ENCODE measurements around the gene MFGE8.

DNA sequence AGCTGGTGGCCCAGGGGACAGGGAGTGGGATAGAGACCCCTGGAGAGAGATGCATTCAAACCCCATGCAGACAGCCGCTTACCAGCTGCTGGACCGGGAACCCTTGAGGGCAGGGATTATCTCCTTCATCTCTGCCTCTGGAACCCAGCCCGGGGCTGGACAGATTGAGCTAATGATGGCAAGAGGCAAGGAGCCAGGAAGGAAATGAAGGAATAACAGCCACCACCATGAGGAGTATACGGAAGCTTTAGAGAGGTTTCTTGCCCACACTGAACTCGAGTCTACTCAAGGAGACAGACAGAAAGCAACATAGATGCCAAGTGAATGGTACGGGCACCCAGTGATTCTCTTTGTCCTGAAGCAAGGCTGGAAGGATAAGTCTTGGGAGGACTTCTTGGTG lies 41.1 kb downstream of the MFGE8 start:
- TF ChIP-seq, protein P1, sequence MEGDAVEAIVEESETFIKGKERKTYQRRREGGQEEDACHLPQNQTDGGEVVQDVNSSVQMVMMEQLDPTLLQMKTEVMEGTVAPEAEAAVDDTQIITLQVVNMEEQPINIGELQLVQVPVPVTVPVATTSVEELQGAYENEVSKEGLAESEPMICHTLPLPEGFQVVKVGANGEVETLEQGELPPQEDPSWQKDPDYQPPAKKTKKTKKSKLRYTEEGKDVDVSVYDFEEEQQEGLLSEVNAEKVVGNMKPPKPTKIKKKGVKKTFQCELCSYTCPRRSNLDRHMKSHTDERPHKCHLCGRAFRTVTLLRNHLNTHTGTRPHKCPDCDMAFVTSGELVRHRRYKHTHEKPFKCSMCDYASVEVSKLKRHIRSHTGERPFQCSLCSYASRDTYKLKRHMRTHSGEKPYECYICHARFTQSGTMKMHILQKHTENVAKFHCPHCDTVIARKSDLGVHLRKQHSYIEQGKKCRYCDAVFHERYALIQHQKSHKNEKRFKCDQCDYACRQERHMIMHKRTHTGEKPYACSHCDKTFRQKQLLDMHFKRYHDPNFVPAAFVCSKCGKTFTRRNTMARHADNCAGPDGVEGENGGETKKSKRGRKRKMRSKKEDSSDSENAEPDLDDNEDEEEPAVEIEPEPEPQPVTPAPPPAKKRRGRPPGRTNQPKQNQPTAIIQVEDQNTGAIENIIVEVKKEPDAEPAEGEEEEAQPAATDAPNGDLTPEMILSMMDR (IDR thresholded peaks at IDR 0.05; ENCODE audit: low read length): no peak
- no peak for TF ChIP-seq EZH2 (IDR thresholded peaks at IDR 0.05; ENCODE audit: borderline replicate concordance, low read length)

Data from OCI-LY1 (cell line).